COLO668 (cell line): ENCODE measurements around the gene ASTL.

ENCODE experiments used
- DNase-seq: peaks from one replicate; lab custom pipeline; 2025; ENCODE audit not compliant: unreplicated experiment; lab: John Stamatoyannopoulos, UW

ASTL gene

GRCh38 chr2:96159084-96159830 lies 21.0 kb upstream of the ASTL start:
- no peak for DNase-seq

- no peak for DNase-seq
These were observed 20.2 kb upstream of the ASTL start for GRCh38 chr2:96158554-96158940.

GRCh38 chr2:96157649-96158553 lies 19.6 kb upstream of the ASTL start:
- no peak for DNase-seq

- DNase-seq: no peak
These were observed 18.8 kb upstream of the ASTL start for GRCh38 chr2:96156926-96157648.

- no peak for DNase-seq
These were observed 17.9 kb upstream of the ASTL start for GRCh38 chr2:96156011-96156820.

GRCh38 chr2:96154506-96155380 lies 16.4 kb upstream of the ASTL start:
- DNase-seq: no peak

- no peak for DNase-seq
These were observed 15.7 kb upstream of the ASTL start for GRCh38 chr2:96153991-96154431.

- no peak for DNase-seq
These were observed 15.0 kb upstream of the ASTL start for GRCh38 chr2:96153291-96153713.

GRCh38 chr2:96152304-96153161 lies 14.2 kb upstream of the ASTL start:
- no peak for DNase-seq

- DNase-seq: no peak
These were observed 13.4 kb upstream of the ASTL start for GRCh38 chr2:96151595-96152303.

- no peak for DNase-seq
These were observed 12.7 kb upstream of the ASTL start for GRCh38 chr2:96150791-96151594.

GRCh38 chr2:96150007-96150640 lies 11.8 kb upstream of the ASTL start:
- no peak for DNase-seq

GRCh38 chr2:96148410-96149217 lies 10.3 kb upstream of the ASTL start:
- peak; percentile 68 for DNase-seq

GRCh38 chr2:96147593-96148201 lies 9.4 kb upstream of the ASTL start:
- DNase-seq: no peak

- DNase-seq: no peak
These were observed 8.7 kb upstream of the ASTL start for GRCh38 chr2:96146881-96147592.
